ENCODE measurements around the gene XPC.
"Not testable (repeated sequence)": the region's sequence is repeated elsewhere in the genome, so short reads cannot be mapped to it uniquely, and the experiment has no call there.

XPC gene

DNA sequence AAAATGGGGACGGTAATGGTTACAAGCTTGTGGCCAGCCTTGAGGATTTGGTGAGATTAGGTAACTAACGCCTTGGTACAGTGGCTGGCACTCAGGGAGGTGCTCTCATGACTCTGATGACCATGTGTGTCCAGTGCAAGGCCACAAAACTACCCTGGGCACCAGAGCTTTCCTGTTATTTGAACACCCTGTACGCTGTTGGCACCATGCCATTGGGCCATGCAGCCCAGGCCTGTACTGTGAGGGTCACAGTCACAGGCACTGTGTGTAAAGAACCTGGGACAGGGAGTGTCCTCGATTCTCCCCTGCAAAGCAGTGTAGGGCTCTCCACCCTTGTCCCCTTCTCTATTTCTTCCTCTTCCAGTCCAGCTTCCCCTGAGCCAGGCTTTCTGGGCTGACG is 47.3 kb downstream of the XPC start:
- no peak for DNase-seq

GRCh38 chr3:14130707-14131106 is 47.7 kb downstream of the XPC start:
- no peak for DNase-seq

DNA sequence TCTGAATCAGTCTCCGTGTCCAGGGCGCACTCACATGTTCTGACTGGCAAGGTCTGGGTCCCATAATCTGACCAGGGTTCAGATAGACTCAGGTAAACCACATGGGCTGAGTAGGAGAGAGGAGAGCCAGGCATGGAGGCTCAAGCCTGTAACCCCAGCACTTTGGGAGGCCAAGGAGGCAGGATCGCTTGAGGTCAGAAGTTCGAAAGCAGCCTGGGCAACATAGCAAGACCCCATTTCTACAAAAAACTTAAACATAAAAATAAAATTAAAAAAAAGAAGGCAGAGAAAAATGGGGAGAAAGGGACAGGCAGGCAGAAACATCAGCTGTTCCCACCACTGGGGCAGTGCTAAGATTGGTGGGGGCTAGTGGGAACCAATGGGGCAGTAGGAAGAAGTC is 48.2 kb downstream of the XPC start:
- no peak for DNase-seq

GRCh38 chr3:14129296-14129695 is 49.1 kb downstream of the XPC start:
- DNase-seq = no peak

DNA sequence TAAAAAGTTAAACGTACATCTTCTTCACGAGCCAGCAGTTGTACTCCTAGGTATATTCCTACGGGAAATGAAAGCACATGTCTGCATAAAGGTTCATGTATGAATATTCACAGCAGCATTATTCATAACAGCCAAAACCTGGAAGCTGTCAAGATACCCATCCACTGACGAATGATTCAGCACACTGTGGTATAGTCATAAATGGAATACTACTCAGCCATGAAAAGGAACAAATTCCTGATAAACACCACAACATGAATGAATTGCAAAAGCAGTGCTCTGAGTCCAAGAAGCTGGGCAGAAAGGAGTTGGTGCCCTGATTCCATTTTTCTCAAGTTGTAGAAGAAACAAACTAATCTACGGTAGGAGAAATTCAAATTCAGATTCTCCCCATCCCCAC is 49.7 kb downstream of the XPC start:
- DNase-seq = no peak

GRCh38 chr3:14127516-14128161 is 50.8 kb downstream of the XPC start:
- no peak for DNase-seq

- no peak for DNase-seq
Measured at GRCh38 chr3:14126887-14127505, 51.4 kb downstream of the XPC start.

GRCh38 chr3:14126017-14126886 is 52.1 kb downstream of the XPC start:
- no peak for DNase-seq

DNA sequence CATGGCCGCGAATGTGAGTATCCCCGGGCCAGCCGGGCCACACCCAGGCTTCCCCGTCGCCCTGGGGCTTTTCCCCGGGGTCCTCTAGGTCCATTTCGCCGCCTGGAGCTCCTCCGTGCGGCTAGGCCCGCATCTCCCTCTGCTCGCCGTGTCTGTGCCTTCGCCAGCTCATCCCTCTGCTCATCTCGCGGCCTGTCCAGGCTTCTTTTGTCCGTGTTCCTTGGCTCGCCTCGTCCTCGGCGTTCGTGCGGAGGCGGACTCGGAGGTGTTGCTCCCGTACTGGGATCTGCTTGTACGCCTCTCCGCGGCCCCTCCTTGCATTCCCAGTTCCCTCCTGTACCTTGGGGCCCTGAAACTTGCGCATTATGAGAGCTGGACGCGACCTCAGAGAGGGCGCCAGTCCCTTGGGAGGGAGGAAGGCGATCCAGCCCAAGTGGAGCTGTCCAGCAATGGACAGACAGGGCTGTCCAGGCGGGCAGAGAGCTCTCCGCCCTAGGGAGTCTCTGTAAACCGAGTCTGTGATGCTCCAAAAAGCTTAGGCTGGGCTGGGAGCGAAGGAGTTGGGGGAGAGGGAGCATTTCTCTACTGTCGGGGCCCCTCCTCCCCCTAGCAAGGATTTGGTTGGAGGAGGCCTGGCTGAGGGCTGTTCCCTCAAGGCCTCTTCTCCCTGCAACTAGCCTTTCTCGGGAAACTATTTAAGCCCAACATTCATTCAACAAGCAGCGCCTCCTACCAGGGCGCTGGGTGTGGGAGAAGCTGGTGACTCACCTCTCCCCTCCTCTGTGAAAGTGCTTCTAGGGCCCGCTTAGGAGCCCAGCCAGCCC is 53.0 kb downstream of the XPC start:
- peak; percentile 65 for DNase-seq

DNA sequence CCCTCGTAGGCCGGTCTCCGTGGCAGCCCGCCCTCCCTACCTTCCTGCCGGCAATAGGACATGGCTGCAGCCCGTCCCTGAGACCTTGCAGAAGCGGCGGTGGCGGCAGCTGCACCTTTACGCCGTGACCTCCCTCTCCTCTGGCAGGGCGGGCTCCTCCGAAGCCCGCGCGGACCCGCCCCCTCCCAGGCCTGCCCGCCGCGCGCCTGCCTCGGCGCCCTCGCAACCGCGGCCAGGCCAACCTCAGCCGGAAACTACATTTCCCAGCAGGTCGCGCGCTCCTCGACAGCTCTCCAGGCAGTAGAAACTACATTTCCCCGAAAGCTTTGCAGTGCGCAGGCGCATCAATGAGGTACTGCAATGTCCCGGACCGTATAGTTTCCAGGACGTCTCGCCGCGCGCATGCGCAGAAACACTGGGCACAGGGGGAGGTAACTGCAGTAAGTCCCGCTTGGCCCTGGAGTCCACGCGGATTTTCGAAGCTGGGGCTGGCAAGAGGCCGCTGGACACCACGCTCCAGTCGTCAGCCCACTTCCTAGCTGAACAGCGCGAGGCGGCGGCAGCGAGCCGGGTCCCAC is 53.7 kb downstream of the XPC start, which contains the start of the genes CHCHD4 and TMEM43:
CHCHD4 (minus strand) TSS at position 256 of the 578 bp plus-strand sequence; CDS start at position 62, 194 bp downstream.
TMEM43 (plus strand) TSS at position 438 of the 578 bp plus-strand sequence. CDS start 142 bp downstream, outside the sequence.
- peak; percentile 98 for DNase-seq

- peak; percentile 62 for DNase-seq
Measured at GRCh38 chr3:14124223-14124614, 54.2 kb downstream of the XPC start.

DNA sequence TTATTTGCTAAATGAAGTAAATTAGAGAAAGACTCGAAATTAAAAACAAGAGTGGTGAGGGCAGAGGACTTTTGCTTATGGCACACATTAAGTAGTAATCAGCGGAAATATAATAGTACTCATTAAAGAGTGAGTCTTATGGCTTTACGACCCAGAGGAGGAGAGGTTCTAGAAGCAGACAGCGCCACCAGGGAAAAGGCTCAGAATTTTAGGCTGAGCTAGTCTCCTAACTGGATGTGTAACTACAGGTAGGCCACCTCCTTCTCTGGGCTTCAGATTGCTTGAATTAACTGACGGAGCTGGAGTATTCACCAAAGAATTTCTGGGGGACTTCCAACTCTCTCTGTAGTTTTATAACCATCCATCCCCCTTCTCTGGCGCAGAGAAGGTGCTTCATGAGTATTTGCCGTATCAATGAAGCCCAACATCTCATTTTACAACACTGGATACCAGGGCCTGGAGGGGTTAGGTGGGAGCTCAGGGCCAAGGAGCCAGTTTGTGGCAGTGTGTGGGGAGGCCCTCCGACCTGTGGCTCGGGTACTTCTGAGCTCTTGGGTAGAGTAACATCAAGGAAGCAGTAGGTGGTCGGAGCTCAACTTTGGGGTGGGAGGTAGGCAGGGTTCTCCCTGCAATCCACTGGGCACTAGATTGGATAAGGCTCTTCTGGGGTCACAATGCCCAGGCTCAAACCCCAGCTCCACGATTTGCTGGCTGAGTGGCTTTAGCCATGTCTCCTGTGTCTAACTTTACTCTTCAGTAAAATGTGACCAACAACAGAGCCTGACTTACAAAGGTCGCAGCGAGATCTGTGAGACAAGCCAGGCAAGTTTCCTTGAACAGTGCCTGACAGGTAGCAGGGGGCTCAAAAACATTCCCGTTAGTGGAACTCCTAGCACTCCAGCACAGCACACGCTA is 54.8 kb downstream of the XPC start:
- peak; percentile 10 for DNase-seq

DNA sequence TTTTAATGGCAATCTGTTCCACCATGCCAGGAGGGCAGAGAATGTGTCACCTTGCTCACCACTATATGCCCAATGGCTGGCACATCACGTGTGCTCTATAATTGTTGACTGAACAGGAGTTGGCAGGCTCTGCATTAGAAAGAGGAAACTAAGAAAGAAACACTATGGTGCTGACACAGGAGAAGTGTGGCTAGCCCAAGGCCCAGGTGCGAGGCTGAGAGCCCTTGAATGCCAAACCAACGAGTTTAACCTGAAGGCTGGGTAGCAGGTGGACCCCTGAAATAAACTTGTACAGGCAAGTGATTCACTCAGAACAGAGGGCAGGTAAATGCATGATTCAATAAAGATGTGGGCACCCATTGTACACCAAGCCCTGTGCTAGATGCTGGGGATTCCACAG is 56.1 kb downstream of the XPC start:
- DNase-seq = no peak

GRCh38 chr3:14121859-14122258 is 56.5 kb downstream of the XPC start:
- no peak for DNase-seq

- DNase-seq = not testable (repeated sequence)
Measured at GRCh38 chr3:14120921-14121448, 57.4 kb downstream of the XPC start.

- no peak for DNase-seq
Measured at GRCh38 chr3:14120111-14120920, 58.1 kb downstream of the XPC start.

DNA sequence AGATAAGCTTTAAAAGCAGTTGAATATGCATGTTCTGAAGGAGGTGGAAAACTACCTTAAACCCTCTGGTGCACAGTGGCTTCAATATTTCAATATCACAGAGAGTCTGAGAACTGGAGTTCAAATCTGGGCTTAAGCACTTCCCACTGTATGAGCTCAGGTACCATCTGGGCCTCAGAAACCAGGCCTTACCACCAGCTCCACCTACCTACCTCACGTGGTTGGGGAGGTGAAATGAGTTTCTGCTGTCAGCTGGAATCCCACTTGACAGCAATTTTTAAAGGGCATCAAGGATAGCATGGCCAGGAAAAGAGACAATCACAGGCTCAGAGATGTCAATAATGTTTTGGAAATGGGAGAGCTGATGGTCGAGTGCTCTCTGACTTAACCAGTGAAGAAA is 58.8 kb downstream of the XPC start:
- no peak for DNase-seq

DNA sequence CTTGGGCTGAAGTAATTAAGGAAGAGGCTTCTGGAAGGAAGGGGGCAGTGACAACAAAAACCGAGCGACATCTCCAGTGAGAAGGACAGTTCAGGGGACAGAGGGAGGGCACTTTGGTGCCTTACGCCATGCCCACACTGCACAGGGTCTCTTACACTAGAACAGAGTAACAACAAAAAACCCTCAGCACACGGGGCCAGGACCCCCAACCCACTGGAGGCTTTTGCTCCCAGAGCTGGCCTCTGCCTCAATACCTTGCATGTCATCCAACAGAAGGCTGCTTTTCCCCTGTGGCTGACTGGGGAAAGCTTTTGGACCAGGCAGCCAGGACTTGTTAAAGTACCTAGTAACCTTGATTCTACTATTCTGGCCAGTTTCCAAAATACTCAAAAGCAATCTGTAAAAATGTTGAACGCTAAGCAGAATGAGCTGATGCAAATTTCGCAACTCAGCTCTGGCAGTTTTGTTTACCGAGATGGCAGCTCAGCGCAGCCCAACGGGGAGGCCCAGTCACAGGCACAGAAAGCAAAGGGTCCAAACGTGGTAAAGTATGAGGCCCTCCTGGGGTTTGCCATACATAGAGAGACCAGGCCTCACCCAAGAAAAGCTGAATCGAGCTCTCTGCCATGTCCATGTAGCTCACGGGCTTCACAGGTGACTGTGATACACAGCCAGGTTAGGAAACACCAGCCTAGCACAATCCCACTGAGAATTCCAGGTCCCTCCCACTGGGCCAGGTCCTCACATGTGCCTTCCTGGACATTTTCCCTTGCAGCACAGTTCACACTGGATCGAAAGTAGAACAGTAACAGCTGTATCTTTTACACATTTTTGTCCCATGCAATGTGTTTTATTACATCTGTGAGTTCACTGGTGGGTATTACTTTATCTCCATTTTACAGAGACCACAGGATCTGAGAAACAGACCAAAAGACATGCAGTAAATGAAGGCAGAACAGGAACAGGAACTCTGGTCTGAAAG is 59.7 kb downstream of the XPC start:
- no peak for DNase-seq

Measured in NCI-H82 (cell line).